LNCaP clone FGC (cell line): ENCODE data around the gene GALNTL6.

Experiments used
- DNase-seq: peaks from one replicate; pipeline ENCODE4 v3.0.0-alpha.2; 2011; ENCODE audit warnings: low read depth
- H3K4me3 ChIP-seq: 2 replicates; pipeline ENCODE4 v1.5.1; 2011; ENCODE audit warnings: mild to moderate bottlenecking, low read depth, low read length, control low read depth
- CTCF ChIP-seq: IDR thresholded peaks from 2 replicates; pipeline ENCODE4 v1.5.1; 2012; ENCODE audit warnings: mild to moderate bottlenecking; ENCODE audit not compliant: control insufficient read depth, insufficient read depth; ENCODE audit errors: extremely low read depth

Gene GALNTL6

GRCh38 chr4:172770787-172771186, 957.6 kb downstream of the GALNTL6 start:
- no peak for TF ChIP-seq CTCF
- no peak for DNase-seq
- H3K4me3 ChIP-seq = no peak overlapping the region

- no peak for DNase-seq
- H3K4me3 ChIP-seq = no peak overlapping the region
- no peak for TF ChIP-seq CTCF
These were observed 959.6 kb downstream of the GALNTL6 start for GRCh38 chr4:172772781-172773180.

- no peak overlapping the region for H3K4me3 ChIP-seq
- no peak for DNase-seq
- TF ChIP-seq CTCF = no peak
These were observed 963.1 kb downstream of the GALNTL6 start for GRCh38 chr4:172776203-172776861.

GRCh38 chr4:172777729-172778431, 964.7 kb downstream of the GALNTL6 start:
- H3K4me3 ChIP-seq = no peak overlapping the region
- no peak for TF ChIP-seq CTCF
- no peak for DNase-seq

- H3K4me3 ChIP-seq = no peak overlapping the region
- TF ChIP-seq CTCF = no peak
- DNase-seq = no peak
These were observed 965.4 kb downstream of the GALNTL6 start for GRCh38 chr4:172778583-172778982.

- TF ChIP-seq CTCF = no peak
- no peak for DNase-seq
These were observed 967.4 kb downstream of the GALNTL6 start for GRCh38 chr4:172780566-172781081.

More at GRCh38 chr4:172780566-172781081, 967.4 kb downstream of the GALNTL6 start:
- no peak overlapping the region for H3K4me3 ChIP-seq
